ENCODE data around the gene MUSTN1. TPM values are rescaled to one million over a fixed set of nuclear protein-coding genes. Genes with fewer than 3 reads are reported as not detected.

MUSTN1 gene
- not detected in 2 replicates for total RNA-seq

GRCh38 chr3:52834871-52835501 is at the start of gene MUSTN1:
MUSTN1 (minus strand) TSS chr3:52835019; CDS start chr3:52834948, 71 bp downstream.

GRCh38 chr3:52830535-52831258 is 4.1 kb downstream of the MUSTN1 start, which contains the start of gene ITIH4:
ITIH4 (minus strand) TSS chr3:52830672; CDS start chr3:52830642, 30 bp downstream.

GRCh38 chr3:52794612-52795099 is 40.2 kb downstream of the MUSTN1 start, which contains the start of gene ITIH3:
ITIH3 (plus strand) TSS chr3:52794796; CDS start chr3:52794804, 8 bp downstream.

Other genes with a start within 250 kb of the MUSTN1 start
- 56.4 and 66.8 TPM in 2 replicates for gene PBRM1, start 149.1 kb downstream of the MUSTN1 start, total RNA-seq
- gene GNL3, start 149.0 kb downstream of the MUSTN1 start, total RNA-seq: 100 and 106 TPM in 2 replicates
- gene GLT8D1, start 129.2 kb downstream of the MUSTN1 start, total RNA-seq: 120 and 126 TPM in 2 replicates
- gene SPCS1, start 128.9 kb downstream of the MUSTN1 start, total RNA-seq: 51.5 and 52.5 TPM in 2 replicates
- 34.1 and 38.2 TPM in 2 replicates for gene NEK4, start 64.1 kb downstream of the MUSTN1 start, total RNA-seq
- 0.40 and 0.56 TPM in 2 replicates for gene ITIH1, start 57.4 kb downstream of the MUSTN1 start, total RNA-seq
- gene ITIH3, start 40.2 kb downstream of the MUSTN1 start, total RNA-seq: 1.1 and 2.8 TPM in 2 replicates
- 2.6 and 4.8 TPM in 2 replicates for gene ITIH4, start 4.3 kb downstream of the MUSTN1 start, total RNA-seq
- 15.8 and 16.5 TPM in 2 replicates for gene STIMATE, start 62.5 kb upstream of the MUSTN1 start, total RNA-seq
- 4.2 and 7.1 TPM in 2 replicates for gene SFMBT1, start 211.1 kb upstream of the MUSTN1 start, total RNA-seq

Measured in aortic smooth muscle cell (primary cell).